ENCODE data around the gene WDTC1.

GRCh38 chr1:27345272-27345671 lies 110.8 kb downstream of the WDTC1 start:
- TF ChIP-seq CTCF (IDR thresholded peaks at IDR 0.05) (no peak), POLR2A (IDR thresholded peaks at IDR 0.05; ENCODE audit: low read depth) (no peak), POLR2AphosphoS5 (IDR thresholded peaks at IDR 0.05) (no peak), EP300 (IDR thresholded peaks at IDR 0.05) (no peak)

All from esophagus muscularis mucosa (tissue), 4 donors.